Stomach smooth muscle (tissue), 2 donors: ENCODE data around the gene APOC3.

Experiments used
- H3K27ac ChIP-seq: one replicate; pipeline ENCODE4 v1.7.0; 2013; ENCODE audit warnings: mild to moderate bottlenecking, low read length, inconsistent platforms
- H3K27me3 ChIP-seq, 2 donors: one replicate each; pipeline ENCODE4 v1.7.0; 2013; ENCODE audit warnings: low read length in 2 of 2; ENCODE audit not compliant: insufficient read depth in 2 of 2, control insufficient read depth in 1 of 2
- H3K36me3 ChIP-seq, 2 donors: one replicate each; pipeline ENCODE4 v1.7.0; 2013; ENCODE audit warnings: low read length in 2 of 2; ENCODE audit not compliant: control insufficient read depth in 2 of 2, insufficient read depth in 2 of 2
- H3K4me1 ChIP-seq: one replicate; pipeline ENCODE4 v1.7.0; 2013; ENCODE audit warnings: low read length; ENCODE audit not compliant: control insufficient read depth, insufficient read depth
- H3K4me3 ChIP-seq, 2 donors: one replicate each; pipeline ENCODE4 v1.7.0; 2013; ENCODE audit warnings: low read length in 2 of 2
- H3K9ac ChIP-seq, 2 donors: one replicate each; pipeline ENCODE4 v1.7.0; 2013; ENCODE audit warnings: low read length in 2 of 2, mild to moderate bottlenecking in 1 of 2
- H3K9me3 ChIP-seq, 2 donors: one replicate each; pipeline ENCODE4 v1.7.0; 2013; ENCODE audit warnings: low read length in 2 of 2; ENCODE audit not compliant: control insufficient read depth in 2 of 2
- donor health status: healthy.
- donor health status: Pancreatic carcinoma.

The APOC3 gene

GRCh38 chr11:116829525-116830183 lies at the start of gene APOC3:
Gene APOC3, plus strand, starts transcription at chr11:116829907. Its CDS starts 676 bp downstream, at chr11:116830583.
- H3K27me3 ChIP-seq, result no peaks in the 10 kb centered on the region
- H3K4me3 ChIP-seq, result no peak within 1 kb of the TSS
- H3K4me1 ChIP-seq, result peaks cover 1% of the 10 kb centered on the region
- no peaks in the 10 kb centered on the region for H3K9me3 ChIP-seq
- H3K27ac ChIP-seq, result no peak within 1 kb of the TSS
- H3K36me3 ChIP-seq, result no peaks in the 10 kb centered on the region
- no peak within 1 kb of the TSS for H3K9ac ChIP-seq

DNA sequence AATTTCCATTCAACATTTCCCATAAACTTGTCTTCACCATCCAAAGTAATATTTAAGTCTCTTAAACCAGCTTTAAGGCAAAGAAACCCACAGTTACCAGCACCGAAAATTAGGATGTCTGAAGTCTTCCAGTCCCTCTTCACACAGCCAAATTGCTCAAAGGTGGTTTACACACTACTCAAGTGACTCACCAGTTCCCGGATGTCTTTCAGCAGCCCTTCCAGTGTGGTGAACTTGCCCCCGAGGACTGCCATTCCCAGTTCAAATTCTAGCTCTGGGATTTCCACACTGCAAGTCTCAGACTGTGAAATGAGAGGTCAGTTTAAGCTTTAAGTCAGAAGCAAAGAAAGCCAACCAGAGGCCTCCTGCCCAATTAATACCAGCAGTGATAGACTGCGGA lies 47.0 kb upstream of the APOC3 start:
- peaks cover 63 to 67% of the 10 kb centered on the region in 2 donors for H3K36me3 ChIP-seq
- no peaks in the 10 kb centered on the region for H3K9me3 ChIP-seq
- peaks cover 9% of the 10 kb centered on the region for H3K4me1 ChIP-seq
- H3K27ac ChIP-seq, result no peak overlapping the region
- H3K9ac ChIP-seq, result no peak overlapping the region
- H3K27me3 ChIP-seq, result no peaks in the 10 kb centered on the region
- H3K4me3 ChIP-seq, result no peak overlapping the region

- Histone ChIP-seq H3K9ac (no peak overlapping the region), H3K4me3 (peak overlapping the region in 1 of 2 donors; percentile 92), H3K4me1 (peaks cover 16% of the 10 kb centered on the region), H3K27ac (no peak overlapping the region), H3K27me3 (no peaks in the 10 kb centered on the region), H3K36me3 (peaks cover 43 to 47% of the 10 kb centered on the region in 2 donors), H3K9me3 (no peaks in the 10 kb centered on the region)
These were observed 43.4 kb upstream of the APOC3 start for GRCh38 chr11:116786326-116786725.

GRCh38 chr11:116786966-116787365 lies 42.7 kb upstream of the APOC3 start:
- Histone ChIP-seq H3K36me3 (peaks cover 42 to 46% of the 10 kb centered on the region in 2 donors), H3K9ac (peak overlapping the region; percentile 88 to 96), H3K27ac (no peak overlapping the region), H3K9me3 (no peaks in the 10 kb centered on the region), H3K27me3 (no peaks in the 10 kb centered on the region), H3K4me1 (peaks cover 22% of the 10 kb centered on the region), H3K4me3 (peak overlapping the region; percentile 92 to 94)

DNA sequence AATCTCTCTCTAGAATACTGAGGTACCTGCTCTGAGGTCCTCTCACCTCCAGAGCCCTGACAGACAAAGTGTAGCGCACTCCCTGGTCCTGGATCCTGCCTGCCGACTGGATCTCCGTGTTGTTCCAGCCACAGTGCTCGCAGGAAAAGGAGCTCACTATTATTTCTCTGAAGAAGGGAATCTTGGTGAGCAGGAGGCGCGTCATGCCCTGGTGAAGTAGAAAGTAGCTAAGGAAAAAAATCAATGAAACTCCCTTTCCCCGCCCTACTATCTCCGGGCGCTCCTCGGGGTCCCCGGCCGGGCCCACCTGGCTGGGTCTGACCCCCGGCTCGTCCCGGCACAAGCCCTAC lies 42.3 kb upstream of the APOC3 start:
- no peaks in the 10 kb centered on the region for H3K9me3 ChIP-seq
- H3K9ac ChIP-seq, result peak overlapping the region; percentile 88 to 96
- H3K4me1 ChIP-seq, result peaks cover 22% of the 10 kb centered on the region
- no peaks in the 10 kb centered on the region for H3K27me3 ChIP-seq
- H3K4me3 ChIP-seq, result peak overlapping the region; percentile 92 to 94
- H3K27ac ChIP-seq, result peak overlapping the region; percentile 87
- peaks cover 37 to 41% of the 10 kb centered on the region in 2 donors for H3K36me3 ChIP-seq

DNA sequence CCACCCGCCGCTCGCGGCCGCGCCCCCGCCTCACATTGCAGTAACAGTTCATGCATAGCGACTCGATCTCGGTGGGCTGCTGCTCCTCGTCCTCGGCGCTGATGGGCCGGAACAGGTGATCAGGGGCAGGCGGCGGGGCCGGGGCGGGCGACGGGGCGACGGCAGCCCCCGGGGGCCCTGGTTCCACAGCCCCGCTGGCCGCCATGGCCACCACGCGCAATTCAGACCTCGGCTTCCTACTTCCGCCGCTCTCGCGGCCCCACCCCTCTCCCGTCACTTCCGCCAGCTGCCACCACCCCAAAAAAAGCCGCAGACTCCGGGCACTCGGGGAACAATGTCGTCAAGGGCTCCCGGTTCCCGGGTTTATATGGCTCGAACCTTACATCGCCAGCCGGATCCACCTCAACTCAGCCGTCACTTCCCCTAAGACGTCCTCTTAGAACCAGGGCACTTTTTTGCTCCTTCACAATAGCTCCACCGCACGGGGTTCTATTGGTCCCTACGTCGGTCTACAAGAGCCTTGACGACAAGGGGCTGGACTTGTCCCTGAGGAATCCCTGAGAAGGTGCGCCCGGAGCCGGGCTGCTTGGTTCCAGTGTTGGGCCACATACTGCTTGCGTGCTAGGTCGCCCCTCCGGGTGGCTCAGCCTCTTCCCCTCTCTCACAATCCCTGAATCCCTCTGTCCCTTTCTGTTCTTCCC lies 41.8 kb upstream of the APOC3 start, which contains the start of gene ZPR1:
Gene ZPR1, minus strand, starts transcription at position 238 of the 701 bp plus-strand sequence. Its CDS starts 33 bp downstream, at position 205.
- Histone ChIP-seq H3K4me1 (peaks cover 22% of the 10 kb centered on the region), H3K36me3 (peaks cover 33 to 36% of the 10 kb centered on the region in 2 donors), H3K4me3 (peak within 1 kb of the TSS; percentile 92 to 94), H3K27me3 (no peaks in the 10 kb centered on the region), H3K27ac (peak within 1 kb of the TSS; percentile 87), H3K9ac (peak within 1 kb of the TSS; percentile 88 to 96), H3K9me3 (no peaks in the 10 kb centered on the region)

DNA sequence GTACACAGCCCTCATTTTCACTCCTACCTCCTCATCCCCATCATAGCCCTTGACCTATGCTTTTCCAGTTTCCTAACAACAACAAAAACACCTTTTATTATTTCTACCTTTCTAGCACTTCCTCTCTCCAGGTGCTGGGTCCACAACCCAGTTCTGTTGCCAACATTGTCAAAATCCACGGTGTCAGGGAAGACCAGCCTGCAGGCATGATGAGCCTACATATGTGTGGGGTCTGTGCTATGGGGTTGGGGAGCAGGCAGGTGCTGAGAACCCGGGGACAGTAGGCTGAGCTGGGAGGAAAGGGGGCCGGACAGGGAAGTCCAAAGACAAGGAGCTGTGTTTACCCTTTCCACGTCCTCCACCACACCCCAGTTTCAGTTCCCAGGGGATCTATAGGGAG lies 41.2 kb upstream of the APOC3 start:
- H3K36me3 ChIP-seq, result peaks cover 27 to 30% of the 10 kb centered on the region in 2 donors
- peak overlapping the region; percentile 87 for H3K27ac ChIP-seq
- no peaks in the 10 kb centered on the region for H3K27me3 ChIP-seq
- H3K9me3 ChIP-seq, result no peaks in the 10 kb centered on the region
- peaks cover 22% of the 10 kb centered on the region for H3K4me1 ChIP-seq
- peak overlapping the region; percentile 88 to 96 for H3K9ac ChIP-seq
- peak overlapping the region; percentile 92 to 94 for H3K4me3 ChIP-seq

GRCh38 chr11:116788975-116789374 lies 40.7 kb upstream of the APOC3 start:
- Histone ChIP-seq H3K9me3 (no peaks in the 10 kb centered on the region), H3K9ac (no peak overlapping the region), H3K4me1 (peaks cover 22% of the 10 kb centered on the region), H3K27ac (no peak overlapping the region), H3K27me3 (no peaks in the 10 kb centered on the region), H3K4me3 (peak overlapping the region in 1 of 2 donors; percentile 92), H3K36me3 (peaks cover 23 to 26% of the 10 kb centered on the region in 2 donors)

DNA sequence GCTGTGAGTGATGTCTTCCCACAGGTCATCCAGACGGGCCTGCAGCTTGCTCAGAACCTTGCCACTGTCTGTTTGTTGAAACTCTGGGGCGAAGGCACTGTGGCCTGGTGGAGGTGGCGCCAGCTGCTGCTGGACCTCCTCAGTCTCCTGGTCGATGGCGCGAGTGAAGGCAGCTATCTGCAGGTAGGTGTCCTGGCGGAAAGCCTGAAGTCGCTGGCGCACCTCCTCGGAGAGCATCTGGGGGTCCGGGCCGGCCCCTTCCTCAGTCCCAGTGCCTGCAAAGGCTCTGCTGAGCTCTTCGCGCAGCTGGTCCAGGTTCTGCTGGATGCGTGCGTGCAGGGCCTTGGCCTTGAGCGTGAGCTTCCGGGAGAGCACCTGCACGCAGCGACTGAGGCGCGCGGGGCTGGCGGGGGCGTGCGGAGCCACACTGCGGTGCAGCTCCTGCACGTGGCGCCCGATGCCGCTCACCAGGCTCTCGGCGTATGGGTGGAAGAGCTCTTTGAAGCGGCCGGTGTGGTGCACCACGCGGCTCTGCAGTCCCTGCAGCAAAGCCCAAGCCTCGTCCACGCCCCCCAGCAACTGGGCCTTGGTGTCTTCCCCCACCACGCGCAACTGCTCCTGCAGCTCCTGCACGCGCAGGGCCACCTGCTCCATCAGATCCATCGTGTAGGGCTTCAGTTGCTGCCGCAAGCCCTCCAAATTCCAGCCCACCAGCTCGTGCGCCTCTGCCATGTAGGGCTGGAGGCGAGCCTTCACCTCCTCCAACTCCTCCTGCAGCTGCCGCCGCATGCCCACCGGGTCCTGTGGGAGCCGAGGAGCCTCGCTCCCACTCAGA lies 39.3 kb upstream of the APOC3 start:
- H3K9ac ChIP-seq, result no peak overlapping the region
- no peaks in the 10 kb centered on the region for H3K9me3 ChIP-seq
- H3K36me3 ChIP-seq, result peaks cover 9 to 12% of the 10 kb centered on the region in 2 donors
- H3K27me3 ChIP-seq, result no peaks in the 10 kb centered on the region
- no peak overlapping the region for H3K27ac ChIP-seq
- H3K4me1 ChIP-seq, result peaks cover 22% of the 10 kb centered on the region
- no peak overlapping the region for H3K4me3 ChIP-seq

- Histone ChIP-seq H3K4me3 (peak overlapping the region in 1 of 2 donors; percentile 66), H3K27me3 (no peaks in the 10 kb centered on the region), H3K27ac (no peak overlapping the region), H3K9ac (no peak overlapping the region), H3K4me1 (peaks cover 22% of the 10 kb centered on the region), H3K36me3 (peaks cover 3 to 4% of the 10 kb centered on the region in 2 donors), H3K9me3 (no peaks in the 10 kb centered on the region)
These were observed 38.5 kb upstream of the APOC3 start for GRCh38 chr11:116791002-116791812.
